Urothelium cell line (cell line): Measurements from ENCODE around the gene RELB.
A peak's percentile ranks its signal among the peaks of the same experiment; 100 is the strongest.

Experiments used
- DNase-seq: peaks from one replicate; pipeline ENCODE4 v3.0.0; 2011; ENCODE audit warnings: low spot score, mixed read lengths
- FAIRE-seq: peaks from 2 replicates; lab custom pipeline; 2011; peaks lifted over from hg19 to GRCh38; lab: Jason Lieb, UNC

The RELB gene

DNA sequence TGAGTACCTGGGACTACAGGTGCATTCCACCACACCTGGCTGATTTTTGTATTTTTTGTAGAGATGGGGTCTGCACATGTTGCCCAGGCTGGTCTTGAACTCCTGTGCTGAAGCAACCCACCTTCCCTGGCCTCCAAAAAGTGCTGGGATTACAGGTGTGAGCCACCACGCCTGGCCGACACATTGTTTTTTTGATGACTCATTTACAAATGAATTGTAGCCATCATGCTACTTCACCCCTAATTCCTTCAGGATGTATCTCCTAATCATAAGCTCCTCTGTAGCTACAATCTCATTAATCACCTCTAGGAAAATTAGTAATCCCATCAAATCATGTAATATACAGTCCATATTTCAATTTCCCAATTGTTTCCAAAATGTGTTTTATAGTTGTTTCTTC is 17.9 kb downstream of the RELB start:
- DNase-seq (no peak), FAIRE-seq (no peak)

DNA sequence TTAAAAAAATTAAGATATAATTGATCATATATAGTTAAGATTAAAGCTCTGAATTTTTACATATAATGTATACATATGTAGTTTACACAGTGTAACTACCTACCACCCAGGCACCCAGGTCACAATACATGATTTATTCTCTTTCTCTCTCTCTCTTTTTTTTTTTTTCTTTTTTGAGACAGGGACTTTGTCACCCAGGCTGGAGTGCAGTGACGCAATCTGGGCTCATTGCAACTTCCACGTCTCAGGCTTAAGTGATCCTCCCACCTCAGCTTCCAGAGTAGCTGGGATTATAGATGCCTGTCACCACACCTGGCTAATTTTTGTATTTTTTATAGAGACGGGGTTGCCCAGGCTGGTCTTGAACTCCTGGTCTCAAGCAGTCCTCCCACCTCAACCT is 18.8 kb downstream of the RELB start:
- FAIRE-seq (no peak), DNase-seq (no peak)

DNA sequence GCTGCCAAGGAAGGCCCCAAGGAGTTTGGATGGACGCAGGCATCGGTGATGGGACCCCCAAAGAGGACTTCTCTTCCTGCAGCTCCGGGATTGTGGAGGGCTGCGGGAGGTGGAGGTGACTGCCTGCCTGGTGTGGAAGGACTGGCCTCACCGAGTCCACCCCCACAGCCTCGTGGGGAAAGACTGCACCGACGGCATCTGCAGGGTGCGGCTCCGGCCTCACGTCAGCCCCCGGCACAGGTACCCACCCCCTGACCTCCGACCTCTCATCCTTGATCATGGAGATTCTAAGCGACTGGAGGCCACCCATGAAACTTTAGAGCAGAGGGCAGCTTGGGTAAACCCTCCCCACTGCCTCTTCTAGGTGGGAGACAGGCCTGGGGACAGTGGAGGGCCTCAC is 20.7 kb downstream of the RELB start:
- no peak for DNase-seq
- FAIRE-seq, result no peak

DNA sequence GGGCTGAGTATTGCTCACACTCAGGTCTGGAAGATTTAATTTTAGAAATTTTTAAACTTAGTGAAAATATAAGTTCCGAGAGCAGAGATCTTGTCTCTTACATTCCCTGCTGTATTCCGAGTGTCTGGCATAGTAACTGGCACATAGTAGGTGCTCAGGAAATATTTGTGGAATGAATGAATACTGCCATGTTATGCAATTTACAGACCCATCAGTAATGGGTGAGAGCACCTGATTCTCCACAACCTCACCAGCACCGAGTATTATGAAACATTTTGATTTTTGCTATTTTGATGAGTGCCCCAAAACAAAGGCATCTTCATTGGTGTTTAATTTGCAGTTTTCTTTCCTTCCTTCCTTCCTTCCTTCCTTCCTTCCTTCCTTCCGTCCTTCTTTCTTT is 21.8 kb downstream of the RELB start:
- DNase-seq (no peak), FAIRE-seq (no peak)

DNA sequence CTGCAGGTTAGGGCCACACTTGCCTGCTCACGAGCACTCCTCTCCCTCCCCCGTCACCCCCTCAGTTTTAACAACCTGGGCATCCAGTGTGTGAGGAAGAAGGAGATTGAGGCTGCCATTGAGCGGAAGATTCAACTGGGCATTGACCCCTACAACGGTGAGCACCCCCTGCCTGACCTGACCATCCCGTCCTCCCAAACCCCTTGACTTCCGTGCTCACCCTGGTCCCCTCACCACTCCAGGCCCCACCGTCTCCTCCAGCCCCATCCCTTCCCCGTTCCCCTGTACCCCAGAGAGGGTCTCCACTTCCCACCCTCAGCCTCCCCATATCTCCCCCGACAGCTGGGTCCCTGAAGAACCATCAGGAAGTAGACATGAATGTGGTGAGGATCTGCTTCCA is 24.0 kb downstream of the RELB start:
- FAIRE-seq (no peak), DNase-seq (no peak)

DNA sequence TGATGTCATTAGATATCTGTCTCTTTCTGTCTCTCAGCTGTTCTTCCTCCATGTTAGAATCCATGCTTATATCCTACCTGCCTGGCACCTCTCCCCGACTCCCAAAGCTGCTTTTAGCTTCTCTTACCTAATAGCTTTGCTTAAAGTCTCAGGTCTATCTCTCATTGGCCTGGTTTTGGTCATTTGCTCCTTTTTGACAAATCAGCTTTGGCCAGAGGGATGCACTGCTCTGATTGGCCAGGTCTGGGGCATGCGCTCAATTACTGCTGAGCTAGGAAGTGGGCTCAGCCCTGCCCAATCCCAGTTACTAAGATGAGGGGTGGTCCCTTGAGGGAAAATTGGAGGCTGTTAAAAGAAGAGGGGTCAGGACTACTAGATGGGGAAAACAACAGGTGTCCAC is 26.1 kb downstream of the RELB start:
- FAIRE-seq (peak; percentile 42), DNase-seq (no peak)

DNA sequence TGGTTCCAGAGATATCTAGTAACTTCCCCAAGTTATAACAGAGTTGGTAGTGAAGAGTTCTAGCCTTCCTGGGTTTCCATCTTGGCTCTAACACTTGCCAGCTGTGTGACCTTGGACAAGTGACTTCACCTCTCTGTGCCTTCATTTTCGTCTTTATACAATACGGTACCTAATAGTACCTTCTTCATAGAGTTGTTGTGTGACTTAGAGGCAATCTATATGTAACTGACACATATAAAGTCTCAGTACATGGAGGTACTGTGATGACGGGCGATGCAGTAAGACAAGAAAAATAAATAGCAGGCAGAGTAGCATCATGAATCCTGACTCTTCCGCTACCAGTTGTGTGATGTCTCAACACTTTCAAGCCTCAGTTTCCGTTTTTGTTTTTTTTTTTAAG is 29.6 kb downstream of the RELB start:
- FAIRE-seq, result no peak
- DNase-seq, result no peak

DNA sequence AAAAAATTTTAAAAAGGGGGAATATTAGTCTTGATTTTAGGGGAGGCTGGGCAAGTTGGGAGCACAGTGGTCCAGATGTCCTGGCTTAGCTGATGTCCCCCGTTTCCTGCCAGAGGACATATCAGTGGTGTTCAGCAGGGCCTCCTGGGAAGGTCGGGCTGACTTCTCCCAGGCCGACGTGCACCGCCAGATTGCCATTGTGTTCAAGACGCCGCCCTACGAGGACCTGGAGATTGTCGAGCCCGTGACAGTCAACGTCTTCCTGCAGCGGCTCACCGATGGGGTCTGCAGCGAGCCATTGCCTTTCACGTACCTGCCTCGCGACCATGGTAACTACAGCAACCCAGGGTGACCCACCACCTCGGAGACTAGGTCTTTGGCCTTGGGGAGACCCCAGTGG is 31.2 kb downstream of the RELB start:
- DNase-seq (no peak), FAIRE-seq (no peak)

DNA sequence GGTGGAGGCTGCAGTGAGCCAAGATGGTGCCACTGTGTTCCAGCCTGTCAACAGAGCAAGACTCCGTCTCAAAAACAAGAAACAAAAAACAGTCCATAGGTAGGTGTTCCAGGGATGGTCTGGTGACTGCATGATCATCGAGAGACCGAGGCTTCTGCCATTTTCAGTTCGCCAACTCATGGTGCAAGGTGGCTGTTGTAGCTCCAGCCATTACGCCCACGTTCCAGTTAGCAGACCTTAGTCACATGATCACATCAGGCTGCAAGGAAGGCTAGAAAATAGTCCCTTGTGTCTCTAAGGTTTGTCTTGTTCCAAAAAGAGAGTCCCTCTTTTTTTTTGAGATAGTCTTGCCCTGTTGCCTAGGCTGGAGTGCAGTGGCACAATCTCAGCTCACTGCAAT is 34.5 kb downstream of the RELB start:
- DNase-seq (no peak), FAIRE-seq (no peak)

DNA sequence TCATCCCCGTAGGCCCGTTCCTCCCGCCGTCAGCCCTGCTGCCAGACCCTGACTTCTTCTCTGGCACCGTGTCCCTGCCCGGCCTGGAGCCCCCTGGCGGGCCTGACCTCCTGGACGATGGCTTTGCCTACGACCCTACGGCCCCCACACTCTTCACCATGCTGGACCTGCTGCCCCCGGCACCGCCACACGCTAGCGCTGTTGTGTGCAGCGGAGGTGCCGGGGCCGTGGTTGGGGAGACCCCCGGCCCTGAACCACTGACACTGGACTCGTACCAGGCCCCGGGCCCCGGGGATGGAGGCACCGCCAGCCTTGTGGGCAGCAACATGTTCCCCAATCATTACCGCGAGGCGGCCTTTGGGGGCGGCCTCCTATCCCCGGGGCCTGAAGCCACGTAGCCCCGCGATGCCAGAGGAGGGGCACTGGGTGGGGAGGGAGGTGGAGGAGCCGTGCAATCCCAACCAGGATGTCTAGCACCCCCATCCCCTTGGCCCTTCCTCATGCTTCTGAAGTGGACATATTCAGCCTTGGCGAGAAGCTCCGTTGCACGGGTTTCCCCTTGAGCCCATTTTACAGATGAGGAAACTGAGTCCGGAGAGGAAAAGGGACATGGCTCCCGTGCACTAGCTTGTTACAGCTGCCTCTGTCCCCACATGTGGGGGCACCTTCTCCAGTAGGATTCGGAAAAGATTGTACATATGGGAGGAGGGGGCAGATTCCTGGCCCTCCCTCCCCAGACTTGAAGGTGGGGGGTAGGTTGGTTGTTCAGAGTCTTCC is 36.3 kb downstream of the RELB start:
- no peak for FAIRE-seq
- no peak for DNase-seq

DNA sequence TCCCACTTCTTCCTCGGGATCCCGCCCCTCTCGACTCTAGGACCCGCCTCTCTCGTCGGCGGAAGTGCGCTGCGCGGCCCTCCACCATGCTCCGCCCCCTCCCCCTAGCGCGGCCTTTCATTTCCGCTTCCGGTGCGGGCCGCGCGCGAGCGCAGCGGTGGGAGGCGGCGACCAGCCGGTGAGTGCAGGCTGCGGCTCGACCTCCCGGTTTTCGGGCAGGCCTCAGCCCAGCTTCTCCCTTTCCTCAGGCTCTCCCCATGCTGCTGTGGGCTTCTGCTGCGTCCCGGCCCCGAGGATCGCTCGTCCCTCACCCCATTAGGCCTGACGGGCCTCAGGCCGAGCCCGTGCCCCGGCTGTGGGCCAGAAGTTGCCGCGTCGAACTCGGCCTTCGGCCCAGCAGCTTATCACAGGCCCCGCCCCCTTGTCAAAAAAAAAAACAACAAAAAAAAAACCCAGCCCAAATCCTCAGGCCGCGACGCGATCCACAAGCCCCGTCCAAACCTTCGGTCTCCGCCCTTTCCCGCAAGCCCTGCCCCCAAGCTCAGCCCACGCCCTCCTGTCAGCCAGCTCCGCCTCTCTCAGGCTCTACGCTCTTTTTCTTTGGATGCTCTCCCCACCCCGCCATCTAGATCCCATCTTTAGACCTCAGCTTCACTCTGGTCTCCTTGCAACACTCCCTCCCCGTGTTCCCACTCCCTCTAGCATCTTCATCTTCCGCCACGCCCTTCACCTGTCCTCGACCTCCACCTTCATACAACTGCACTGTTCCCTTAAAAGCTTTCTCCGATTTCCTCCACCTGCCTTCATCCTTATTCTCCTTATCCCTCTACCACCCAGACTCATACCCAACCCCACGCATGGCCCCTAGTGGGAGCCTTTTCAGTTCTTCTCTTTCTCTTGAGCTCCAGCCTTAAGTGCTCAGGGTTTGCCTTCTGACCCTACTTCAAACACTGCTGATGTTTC is 37.9 kb downstream of the RELB start, which contains the start of gene CLASRP:
CLASRP (plus strand) TSS at position 115 of the 963 bp plus-strand sequence. CDS start 1,168 bp downstream, outside the sequence.
- FAIRE-seq, result no peak
- peak; percentile 95 for DNase-seq

DNA sequence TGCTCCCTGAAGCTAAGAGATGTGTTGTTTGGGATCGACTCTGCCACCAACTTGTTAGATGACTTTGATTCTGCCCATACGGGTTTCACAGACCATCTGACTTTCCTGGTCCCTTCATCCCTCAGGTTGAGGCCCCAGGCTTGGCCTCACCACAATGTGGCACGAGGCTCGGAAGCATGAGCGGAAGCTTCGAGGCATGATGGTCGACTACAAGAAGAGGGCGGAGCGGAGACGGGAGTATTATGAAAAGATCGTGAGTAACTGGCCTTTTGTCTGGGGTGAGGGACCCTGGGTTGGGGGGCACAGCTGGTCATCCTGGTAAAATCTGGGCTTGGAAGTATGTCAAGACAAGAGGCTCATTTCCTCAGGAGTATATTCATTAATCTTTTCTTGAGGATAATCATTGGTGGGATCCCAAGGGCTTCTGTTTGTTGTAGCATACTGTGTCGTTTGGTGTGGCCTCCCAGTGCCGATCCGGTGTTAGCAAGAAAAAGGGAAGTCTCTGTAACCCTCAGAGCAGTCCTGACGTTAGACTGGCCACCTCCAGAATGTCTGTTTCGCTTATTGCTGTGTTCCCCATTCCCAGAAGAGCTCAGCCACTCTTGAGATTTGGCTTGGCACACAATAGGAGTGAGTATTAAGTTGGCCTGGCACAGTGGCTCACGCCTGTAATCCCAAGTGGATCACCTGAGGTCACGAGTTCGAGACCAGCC is 39.0 kb downstream of the RELB start:
- FAIRE-seq (no peak), DNase-seq (no peak)

DNA sequence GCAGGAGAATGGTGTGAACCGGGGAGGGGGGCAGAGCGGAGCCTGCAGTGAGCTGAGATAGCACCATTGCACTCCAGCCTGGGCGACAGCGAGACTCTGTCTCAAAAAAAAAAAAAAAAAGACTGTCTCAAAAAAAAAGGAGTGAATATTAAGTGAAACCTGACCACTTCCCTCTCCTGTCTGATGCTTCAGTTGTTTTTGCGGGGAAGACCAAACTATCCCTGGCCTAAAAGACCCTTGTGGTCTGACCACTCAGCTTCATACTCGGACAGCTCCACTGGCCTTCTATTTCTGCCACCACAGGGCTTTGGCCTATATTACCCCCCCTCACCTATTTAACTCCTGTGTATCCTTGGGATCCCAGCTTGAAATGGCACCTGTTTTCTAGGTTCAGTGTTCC is 39.9 kb downstream of the RELB start:
- FAIRE-seq, result no peak
- DNase-seq, result no peak

DNA sequence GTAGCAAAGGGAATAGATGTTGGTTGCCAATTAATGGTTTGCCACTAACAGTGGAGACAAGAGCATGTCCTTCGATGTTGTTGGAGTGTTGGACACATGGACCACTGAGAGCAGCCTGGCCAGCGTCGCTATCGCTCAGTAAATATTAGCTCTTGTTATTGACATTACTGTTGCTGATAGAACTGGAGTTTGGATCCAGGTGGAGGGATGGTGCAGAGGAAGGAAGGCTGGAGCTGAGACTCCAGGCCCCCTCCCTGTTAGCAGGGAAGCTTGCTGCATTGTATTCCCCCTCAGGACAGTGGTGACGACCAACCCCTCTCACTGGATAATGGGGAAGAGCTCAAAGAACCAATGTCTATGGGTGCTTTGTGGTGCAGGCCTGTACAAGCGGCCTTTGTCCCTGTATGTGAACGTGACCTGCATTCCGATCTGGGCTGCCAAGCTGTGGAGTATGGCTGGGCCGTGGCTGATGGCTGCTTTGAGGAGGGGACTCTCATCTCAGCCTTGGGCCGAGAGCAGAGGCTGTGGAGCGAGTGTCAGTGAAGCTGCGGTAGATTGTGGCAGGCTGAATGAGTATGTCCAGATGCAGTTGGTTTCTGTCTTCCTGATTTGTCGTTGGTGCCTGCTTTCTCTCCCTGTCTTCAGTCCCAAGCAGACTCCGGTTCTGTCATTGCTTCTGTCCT is 44.5 kb downstream of the RELB start:
- no peak for DNase-seq
- FAIRE-seq, result no peak

DNA sequence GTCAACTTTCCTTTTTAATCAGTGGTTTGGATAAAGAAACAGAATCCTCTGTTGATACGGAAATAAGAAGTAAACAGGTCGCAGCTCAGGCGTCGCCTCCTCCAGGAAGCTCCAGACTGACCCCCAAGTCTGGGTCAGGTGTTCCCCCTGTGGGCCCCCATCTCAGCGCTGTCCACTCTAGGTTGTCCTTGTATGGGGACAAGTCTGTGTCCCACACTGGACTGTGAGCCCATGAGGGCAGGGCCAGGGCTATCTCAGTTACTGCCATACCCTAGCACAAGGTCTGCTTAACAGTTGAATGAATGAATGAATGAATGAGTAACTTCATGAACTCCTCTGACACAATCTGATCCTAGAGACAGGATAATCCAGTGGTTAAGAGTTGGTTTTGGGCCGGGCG is 45.1 kb downstream of the RELB start:
- DNase-seq, result no peak
- FAIRE-seq, result no peak

DNA sequence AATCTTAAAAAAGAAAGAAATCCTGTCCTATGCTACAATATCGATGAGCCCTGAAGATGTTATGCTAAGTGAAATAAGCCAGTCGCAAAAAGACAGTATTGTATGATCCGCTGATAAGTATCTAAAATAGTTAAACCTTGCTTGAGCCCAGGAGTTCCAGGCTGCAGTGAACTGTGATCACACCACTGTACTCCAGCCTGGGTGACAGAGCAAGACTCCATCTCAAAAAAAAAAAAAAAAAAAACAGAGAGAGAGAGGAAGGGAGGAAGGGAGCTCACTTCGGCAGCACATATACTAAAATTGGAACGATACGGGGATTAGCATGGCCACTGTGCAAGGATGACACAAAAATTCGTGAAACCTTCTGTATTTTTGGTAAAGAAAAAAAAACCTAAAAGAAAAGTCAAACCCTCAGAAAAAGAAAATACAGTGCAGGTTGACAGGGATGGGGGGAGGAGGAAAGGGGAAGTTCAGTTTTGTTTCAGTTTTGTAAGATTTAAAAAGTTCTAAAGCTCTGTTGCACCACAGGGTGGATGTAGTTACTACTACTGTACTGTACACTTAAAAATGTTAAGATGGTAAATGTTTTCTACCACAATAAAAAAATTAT is 46.0 kb downstream of the RELB start:
- FAIRE-seq, result no peak

DNA sequence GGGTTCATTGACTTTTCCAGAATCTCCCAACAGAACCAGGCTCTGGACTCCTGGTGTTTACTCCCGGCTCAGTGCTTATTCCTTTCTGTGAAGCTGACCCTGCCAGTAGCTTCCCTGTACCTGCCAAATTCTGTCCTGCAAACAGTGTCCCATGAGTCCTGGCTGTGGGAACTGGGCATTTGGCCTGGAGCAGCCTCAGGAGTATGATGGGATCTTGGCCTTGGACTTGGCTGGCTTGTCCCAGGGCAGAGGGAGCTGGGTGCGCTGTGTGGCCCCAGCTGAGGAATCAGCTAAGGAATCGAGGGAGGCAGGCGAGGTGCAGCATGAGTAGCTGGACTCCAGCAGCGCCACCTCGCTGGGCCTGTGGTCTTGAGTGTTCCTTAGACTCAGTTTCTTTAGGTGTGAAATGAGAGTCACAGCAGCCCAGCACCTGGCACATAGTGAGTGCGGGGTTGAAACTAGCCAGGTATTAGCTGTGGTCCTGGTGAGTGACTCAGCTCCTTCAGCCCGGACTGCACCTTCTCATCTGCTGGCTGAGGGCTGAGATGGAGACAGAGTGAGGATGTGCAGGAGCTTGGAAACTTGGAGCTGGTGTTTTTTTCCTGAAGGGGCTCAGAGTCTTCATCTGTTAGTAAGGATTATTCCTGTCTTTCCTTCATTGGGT is 47.9 kb downstream of the RELB start:
- DNase-seq (no peak), FAIRE-seq (no peak)

More for the DNA sequence above, 46.0 kb downstream of the RELB start:
- DNase-seq, result no peak

DNA sequence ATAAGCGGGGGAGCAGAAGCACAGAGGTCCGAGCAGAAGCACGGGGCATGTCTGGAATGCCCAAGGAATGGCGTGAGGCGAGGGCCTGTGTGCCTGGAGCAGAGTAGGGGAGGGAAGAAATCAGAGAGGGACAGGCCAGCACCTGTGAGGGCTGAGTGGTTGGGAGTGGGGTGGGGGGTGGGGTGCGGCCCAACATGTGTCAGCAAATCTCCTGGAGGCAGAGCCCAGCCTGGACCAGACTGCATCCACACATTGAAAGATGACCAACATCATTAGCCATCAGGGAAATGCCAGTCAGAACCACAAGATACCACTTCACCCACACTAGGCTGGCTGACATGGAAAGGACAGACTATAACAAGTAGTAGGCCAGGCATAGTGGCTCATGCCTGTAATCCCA is 48.8 kb downstream of the RELB start:
- DNase-seq (no peak), FAIRE-seq (no peak)

DNA sequence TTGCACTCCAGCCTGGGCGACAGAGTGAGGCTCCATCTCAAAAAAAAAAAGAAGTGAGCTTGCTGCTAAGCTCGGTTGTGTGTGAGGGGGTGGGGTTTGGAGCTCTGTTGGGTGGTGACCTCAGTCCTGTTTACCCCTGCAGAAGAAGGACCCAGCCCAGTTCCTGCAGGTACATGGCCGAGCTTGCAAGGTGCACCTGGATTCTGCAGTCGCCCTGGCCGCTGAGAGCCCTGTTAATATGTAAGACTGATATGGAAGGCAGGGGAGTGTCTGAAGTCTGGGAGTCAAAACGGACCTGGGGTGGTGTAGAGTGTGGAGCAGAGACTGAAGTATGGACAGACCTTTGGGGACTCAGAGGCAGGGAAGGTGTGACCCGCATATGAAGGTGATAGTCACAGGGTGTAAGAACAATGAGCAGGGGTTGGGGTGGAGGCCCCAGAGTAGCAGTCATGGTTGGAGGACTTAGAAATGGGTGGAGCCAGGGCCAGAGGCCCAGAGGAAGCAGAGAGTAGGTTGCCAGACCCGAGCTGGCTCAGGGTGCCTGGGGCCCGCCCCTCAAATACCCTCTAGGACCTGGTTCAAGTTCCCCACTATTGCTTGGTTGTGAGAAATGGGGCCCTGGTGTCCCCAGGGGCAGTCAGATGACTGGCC is 50.8 kb downstream of the RELB start:
- FAIRE-seq, result no peak

More for the DNA sequence above, 50.8 kb downstream of the RELB start:
- DNase-seq, result no peak
